ENCODE results near the gene STARD13. TPM values are rescaled to one million over a fixed set of nuclear protein-coding genes. Genes with fewer than 3 reads are reported as not detected.

Gene STARD13
- total and polyA plus RNA-seq, 2 donors (not counting 1 experiment from before 2014, with no cell fraction given), result 0.06 to 0.22 TPM

- intact Hi-C loops (cut with micrococcal nuclease), result no loop called here
- H3K27me3 Mint-ChIP-seq, result peaks cover 25% of the 10 kb centered on the region
- WGBS (ENCODE audit: insufficient coverage), result 96% methylated on average over 4 of the region's 4 CpGs
These were observed 182.1 kb downstream of the STARD13 start for GRCh38 chr13:33103457-33103856.

GRCh38 chr13:33101835-33102234 lies 183.7 kb downstream of the STARD13 start:
- no peak overlapping the region for H3K4me3 Mint-ChIP-seq
- no peak overlapping the region for H3K27ac Mint-ChIP-seq
- no peaks in the 10 kb centered on the region for H3K36me3 ChIP-seq (replicated peaks in 1 of 2; ENCODE audit: control extremely low read depth in 1 of 2, control insufficient read depth in 1 of 2, extremely low read depth in 1 of 2, insufficient read depth in 2 of 2, low read length in 1 of 2)
- no CpG with 5 or more reads among the region's 2 CpGs for WGBS (ENCODE audit: insufficient coverage)
- ChIA-PET CTCF (no interaction called here), POLR2A (no interaction called here)
- no peaks in the 10 kb centered on the region for H3K9me3 Mint-ChIP-seq (ENCODE audit: insufficient read depth)
- no peaks in the 10 kb centered on the region for H3K79me2 ChIP-seq (ENCODE audit: control insufficient read depth, insufficient read depth, low read length)
- peaks cover 0 to 2% (median 0%) of the 10 kb centered on the region in 3 donors for H3K9me3 ChIP-seq (ENCODE audit: control extremely low read depth in 1 of 3, control insufficient read depth in 2 of 3, insufficient read depth in 1 of 3, low read length in 2 of 3)
- peaks cover 0 to 5% (median 0%) of the 10 kb centered on the region in 4 experiments for H3K27me3 ChIP-seq (replicated peaks in 1 of 4; ENCODE audit: control extremely low read depth in 1 of 4, control insufficient read depth in 3 of 4, insufficient read depth in 4 of 4, low read length in 3 of 4)
- H3K9ac ChIP-seq (ENCODE audit: low read length), result no peak overlapping the region
- TF ChIP-seq EZH2 (IDR thresholded peaks at IDR 0.05; ENCODE audit: borderline replicate concordance, insufficient read depth, low read depth, low read length, poor library complexity, severe bottlenecking), result no peak
- no peak for TF ChIP-seq CTCF (IDR thresholded peaks at IDR 0.05)
- no peak overlapping the region for H2AFZ ChIP-seq (ENCODE audit: insufficient read depth, low read depth, low read length, poor library complexity, severe bottlenecking)
- H3K4me2 ChIP-seq (replicated peaks; ENCODE audit: low read depth, low read length, poor library complexity, severe bottlenecking), result no peak overlapping the region
- peaks cover 13% of the 10 kb centered on the region for H3K27me3 Mint-ChIP-seq
- peaks cover 17% of the 10 kb centered on the region for H3K4me1 Mint-ChIP-seq
- H3K4me3 ChIP-seq (ENCODE audit: control extremely low read depth in 1 of 5, extremely low read depth in 1 of 5, insufficient read depth in 1 of 5, low read depth in 2 of 5, low read length in 4 of 5), result no peak overlapping the region
- DNase-seq (no peak), ATAC-seq (ENCODE audit: low read depth) (no peak)
- intact Hi-C loops (cut with micrococcal nuclease), result no loop called here
- H4K20me1 ChIP-seq (ENCODE audit: control insufficient read depth, insufficient read depth, low read length, poor library complexity, severe bottlenecking), result no peaks in the 10 kb centered on the region
- H3K4me1 ChIP-seq (ENCODE audit: control insufficient read depth in 2 of 2, insufficient read depth in 2 of 2, low read length in 2 of 2), result peaks cover under 1 to 11% of the 10 kb centered on the region in 2 donors
- H3K27ac ChIP-seq (ENCODE audit: low read length in 2 of 2), result no peak overlapping the region

More at GRCh38 chr13:33103457-33103856, 182.1 kb downstream of the STARD13 start:
- Mint-ChIP-seq H3K27ac (no peak overlapping the region), H3K9me3 (ENCODE audit: insufficient read depth) (no peaks in the 10 kb centered on the region), H3K4me3 (no peak overlapping the region), H3K4me1 (peaks cover 24% of the 10 kb centered on the region)
- TF ChIP-seq EZH2 (IDR thresholded peaks at IDR 0.05; ENCODE audit: borderline replicate concordance, insufficient read depth, low read depth, low read length, poor library complexity, severe bottlenecking) (no peak), CTCF (IDR thresholded peaks at IDR 0.05) (no peak)
- no peak overlapping the region for H3K4me2 ChIP-seq (replicated peaks; ENCODE audit: low read depth, low read length, poor library complexity, severe bottlenecking)
- no peak overlapping the region for H3K9ac ChIP-seq (ENCODE audit: low read length)
- peaks cover 0 to 1% (median 1%) of the 10 kb centered on the region in 3 donors for H3K9me3 ChIP-seq (ENCODE audit: control extremely low read depth in 1 of 3, control insufficient read depth in 2 of 3, insufficient read depth in 1 of 3, low read length in 2 of 3)
- ATAC-seq (ENCODE audit: low read depth) (no peak), DNase-seq (no peak)
- no peak overlapping the region for H3K27ac ChIP-seq (ENCODE audit: low read length in 2 of 2)
- H3K27me3 ChIP-seq (replicated peaks in 1 of 4; ENCODE audit: control extremely low read depth in 1 of 4, control insufficient read depth in 3 of 4, insufficient read depth in 4 of 4, low read length in 3 of 4), result peaks cover 0 to 10% (median under 1%) of the 10 kb centered on the region in 4 experiments
- ChIA-PET POLR2A (no interaction called here), CTCF (no interaction called here)
- no peaks in the 10 kb centered on the region for H3K36me3 ChIP-seq (replicated peaks in 1 of 2; ENCODE audit: control extremely low read depth in 1 of 2, control insufficient read depth in 1 of 2, extremely low read depth in 1 of 2, insufficient read depth in 2 of 2, low read length in 1 of 2)
- no peaks in the 10 kb centered on the region for H3K79me2 ChIP-seq (ENCODE audit: control insufficient read depth, insufficient read depth, low read length)
- H3K4me1 ChIP-seq (ENCODE audit: control insufficient read depth in 2 of 2, insufficient read depth in 2 of 2, low read length in 2 of 2), result peaks cover 7 to 18% of the 10 kb centered on the region in 2 donors
- no peak overlapping the region for H3K4me3 ChIP-seq (ENCODE audit: control extremely low read depth in 1 of 5, extremely low read depth in 1 of 5, insufficient read depth in 1 of 5, low read depth in 2 of 5, low read length in 4 of 5)
- H4K20me1 ChIP-seq (ENCODE audit: control insufficient read depth, insufficient read depth, low read length, poor library complexity, severe bottlenecking), result no peaks in the 10 kb centered on the region
- H2AFZ ChIP-seq (ENCODE audit: insufficient read depth, low read depth, low read length, poor library complexity, severe bottlenecking), result no peak overlapping the region

All from B cell (primary cell).